Smooth muscle cell (in vitro differentiated cells): ENCODE measurements around the gene PANX2. TPM values are rescaled to one million over a fixed set of nuclear protein-coding genes. Genes with fewer than 3 reads are reported as not detected.

ENCODE experiments used
- DNase-seq: peaks from one replicate; lab custom pipeline; 2025; ENCODE audit not compliant: unreplicated experiment; lab: John Stamatoyannopoulos, UW
- H2AFZ ChIP-seq: fragments of 200-600 bp; sonication (generic); 2 replicates; pipeline ENCODE4 v1.6.0; 2016; ENCODE audit warnings: antibody characterized with exemption, low read depth, mild to moderate bottlenecking
- H3F3A ChIP-seq: fragments of 200-600 bp; sonication (generic); 2 replicates; pipeline ENCODE4 v1.6.0; 2017; ENCODE audit warnings: antibody characterized with exemption, low read depth
- H3K27ac ChIP-seq: fragments of 200-600 bp; sonication (generic); 2 replicates; pipeline ENCODE4 v1.5.1; 2016; ENCODE audit warnings: low read depth, mild to moderate bottlenecking
- H3K27me3 ChIP-seq: fragments of 200-600 bp; sonication (generic); 2 replicates; pipeline ENCODE4 v1.6.1; 2016; ENCODE audit warnings: low read depth, mild to moderate bottlenecking
- H3K36me3 ChIP-seq: fragments of 200-600 bp; sonication (generic); 2 replicates; pipeline ENCODE4 v1.5.1; 2016; ENCODE audit warnings: low read depth
- H3K4me1 ChIP-seq: fragments of 200-600 bp; sonication (generic); 2 replicates; pipeline ENCODE4 v1.5.1; 2016; ENCODE audit warnings: low read depth
- H3K4me2 ChIP-seq: fragments of 200-600 bp; sonication (generic); 2 replicates; pipeline ENCODE4 v1.6.0; 2016; ENCODE audit warnings: mild to moderate bottlenecking
- H3K4me3 ChIP-seq: fragments of 200-600 bp; sonication (generic); 2 replicates; pipeline ENCODE4 v1.5.1; 2016; ENCODE audit warnings: mild to moderate bottlenecking
- H3K79me2 ChIP-seq: fragments of 200-600 bp; sonication (generic); 2 replicates; pipeline ENCODE4 v1.6.0; 2016; ENCODE audit warnings: low read depth, mild to moderate bottlenecking
- H3K9ac ChIP-seq: fragments of 200-600 bp; sonication (generic); 2 replicates; pipeline ENCODE4 v1.6.0; 2016; ENCODE audit warnings: low read depth
- H3K9me3 ChIP-seq: fragments of 200-600 bp; sonication (generic); replicated peaks from 2 replicates; pipeline ENCODE4 v1.5.1; 2016; ENCODE audit warnings: low read depth
- H4K20me1 ChIP-seq: fragments of 200-600 bp; sonication (generic); 2 replicates; pipeline ENCODE4 v1.6.0; 2016; ENCODE audit warnings: low read depth
- CTCF ChIP-seq: fragments of 200-600 bp; sonication (generic); IDR thresholded peaks from 2 replicates; pipeline ENCODE4 v1.5.1; 2017; ENCODE audit warnings: borderline replicate concordance, mild to moderate bottlenecking, antibody characterized with exemption; ENCODE audit not compliant: insufficient read depth, poor library complexity, severe bottlenecking
- WGBS: methylation state at CpG from one replicate; pipeline ENCODE4 v1.1.7; 2016; ENCODE audit warnings: low lambda C conversion rate; 5-methylcytosine and 5-hydroxymethylcytosine counted together
- polyA plus RNA-seq: library from polyadenylated mRNA; unstranded; fragments of >200 nt; fragmentation: Nextera tagmentation; extraction: Ambion mirVana; gene quantifications from 2 replicates; pipeline ENCODE4 v1.2.1, GENCODE V29; 2016
- total RNA-seq: library from RNA; depleted of rRNA; stranded (reverse); fragments of >200 nt; gene quantifications from 2 replicates; pipeline ENCODE4 v1.2.3, GENCODE V29; 2014

PANX2 gene
- total and polyA plus RNA-seq, 2 experiments from 2014 or later = 2.9 to 5.1 TPM

GRCh38 chr22:50176850-50177536, 6.5 kb downstream of the PANX2 start:
- no peak for DNase-seq
- H3K79me2 ChIP-seq = no peaks in the 10 kb centered on the region
- H3K4me3 ChIP-seq = no peak overlapping the region
- no peaks in the 10 kb centered on the region for H3K9me3 ChIP-seq
- no peaks in the 10 kb centered on the region for H3K36me3 ChIP-seq
- H3K27me3 ChIP-seq = no peaks in the 10 kb centered on the region
- no peaks in the 10 kb centered on the region for H4K20me1 ChIP-seq
- 97% methylated on average over 67 of the region's 76 CpGs for WGBS
- H2AFZ ChIP-seq = no peak overlapping the region
- no peaks in the 10 kb centered on the region for H3F3A ChIP-seq
- H3K4me1 ChIP-seq = no peaks in the 10 kb centered on the region
- TF ChIP-seq CTCF = no peak
- no peak overlapping the region for H3K4me2 ChIP-seq
- H3K9ac ChIP-seq = no peak overlapping the region
- H3K27ac ChIP-seq = no peak overlapping the region

GRCh38 chr22:50177537-50178470, 7.3 kb downstream of the PANX2 start:
- Histone ChIP-seq H2AFZ (no peak overlapping the region), H3K4me1 (no peaks in the 10 kb centered on the region), H3K9me3 (no peaks in the 10 kb centered on the region), H3K36me3 (no peaks in the 10 kb centered on the region), H3K27ac (no peak overlapping the region), H3K4me2 (no peak overlapping the region), H4K20me1 (no peaks in the 10 kb centered on the region), H3K27me3 (no peaks in the 10 kb centered on the region), H3F3A (no peaks in the 10 kb centered on the region), H3K9ac (no peak overlapping the region), H3K4me3 (no peak overlapping the region), H3K79me2 (no peaks in the 10 kb centered on the region)
- no peak for DNase-seq
- WGBS = 93% methylated on average over 63 of the region's 98 CpGs
- TF ChIP-seq CTCF = no peak

- Histone ChIP-seq H3K4me3 (no peak overlapping the region), H3K4me1 (no peaks in the 10 kb centered on the region), H3K79me2 (no peaks in the 10 kb centered on the region), H3K27ac (no peak overlapping the region), H3K9me3 (no peaks in the 10 kb centered on the region), H3K9ac (no peak overlapping the region), H3K36me3 (no peaks in the 10 kb centered on the region), H3F3A (no peaks in the 10 kb centered on the region), H3K4me2 (no peak overlapping the region), H4K20me1 (no peaks in the 10 kb centered on the region), H2AFZ (no peak overlapping the region), H3K27me3 (no peaks in the 10 kb centered on the region)
- 84% methylated on average over 20 of the region's 22 CpGs for WGBS
- no peak for TF ChIP-seq CTCF
- DNase-seq = no peak
These were observed 7.9 kb downstream of the PANX2 start for GRCh38 chr22:50178471-50178864.
